Measurements from ENCODE around the gene WIPF2. TPM values are rescaled to one million over a fixed set of nuclear protein-coding genes. Genes with fewer than 3 reads are reported as not detected.
A peak's percentile ranks its signal among the peaks of the same experiment; 100 is the strongest.

The WIPF2 gene
- total RNA-seq, 1 experiment from 2014 or later: 23.0 TPM

GRCh38 chr17:40283662-40284061 is 64.6 kb downstream of the WIPF2 start (continued):
- no peak for TF ChIP-seq ARID4B (CRISPR knock-in tag; IDR thresholded peaks at IDR 0.05; ENCODE audit: borderline replicate concordance)
- TF ChIP-seq RORB (CRISPR knock-in tag; IDR thresholded peaks at IDR 0.05): no peak
- TF ChIP-seq MXD4 (CRISPR knock-in tag; IDR thresholded peaks at IDR 0.05; ENCODE audit: borderline replicate concordance): no peak
- no peak for TF ChIP-seq ATF2 (CRISPR knock-in tag; IDR thresholded peaks at IDR 0.05; ENCODE audit: borderline replicate concordance, low read depth)
- no peak for TF ChIP-seq FOXP4 (CRISPR knock-in tag; IDR thresholded peaks at IDR 0.05)
- TF ChIP-seq, protein P1, sequence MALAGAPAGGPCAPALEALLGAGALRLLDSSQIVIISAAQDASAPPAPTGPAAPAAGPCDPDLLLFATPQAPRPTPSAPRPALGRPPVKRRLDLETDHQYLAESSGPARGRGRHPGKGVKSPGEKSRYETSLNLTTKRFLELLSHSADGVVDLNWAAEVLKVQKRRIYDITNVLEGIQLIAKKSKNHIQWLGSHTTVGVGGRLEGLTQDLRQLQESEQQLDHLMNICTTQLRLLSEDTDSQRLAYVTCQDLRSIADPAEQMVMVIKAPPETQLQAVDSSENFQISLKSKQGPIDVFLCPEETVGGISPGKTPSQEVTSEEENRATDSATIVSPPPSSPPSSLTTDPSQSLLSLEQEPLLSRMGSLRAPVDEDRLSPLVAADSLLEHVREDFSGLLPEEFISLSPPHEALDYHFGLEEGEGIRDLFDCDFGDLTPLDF (CRISPR knock-in tag; IDR thresholded peaks at IDR 0.05): no peak

DNA sequence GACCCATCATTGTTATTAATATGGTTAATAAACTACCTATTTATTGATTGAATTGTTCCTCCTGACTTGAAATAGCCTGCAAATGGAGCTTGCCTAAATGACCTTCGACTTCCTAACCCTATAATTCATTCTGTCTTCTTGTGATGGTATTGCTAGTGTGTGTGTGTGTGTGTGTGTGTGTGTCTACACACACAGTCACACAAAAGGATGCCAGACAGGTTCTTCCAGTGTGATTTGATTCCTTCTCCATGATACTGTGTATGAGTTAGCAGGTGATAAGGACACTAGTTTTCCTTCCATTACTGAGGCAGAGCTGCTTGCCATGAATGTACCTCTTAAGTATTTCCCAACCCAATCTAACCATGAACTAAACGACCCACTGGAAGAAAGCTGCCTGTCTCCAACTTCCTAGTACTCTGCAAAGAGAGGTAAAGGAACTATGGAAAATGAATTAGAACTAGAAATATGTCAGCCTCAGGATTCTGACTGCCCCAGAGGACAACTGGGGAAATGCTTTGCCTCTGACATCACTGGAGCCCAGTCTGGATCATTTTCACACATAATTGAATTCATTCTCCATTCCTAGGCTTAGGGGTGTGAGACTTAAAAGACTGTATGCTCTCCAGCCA is 65.1 kb downstream of the WIPF2 start:
- ChIA-PET CTCF (interaction anchor here (1.0 kb wide), 1 partner anchor 65 kb away, joined by 3 read pairs; the partner anchor contains the start of gene WIPF2), POLR2A (no interaction called here)
- Mint-ChIP-seq H3K9me3 (no peaks in the 10 kb centered on the region), H3K27ac (peak overlapping the region; percentile 80), H3K36me3 (peaks cover 23% of the 10 kb centered on the region), H3K4me1 (peaks cover 25% of the 10 kb centered on the region), H3K27me3 (ENCODE audit: low read depth) (no peaks in the 10 kb centered on the region), H3K4me3 (no peak overlapping the region)
- DNase-seq (ENCODE audit: low spot score) (no peak), ATAC-seq (no peak)
- TF ChIP-seq, protein P2, sequence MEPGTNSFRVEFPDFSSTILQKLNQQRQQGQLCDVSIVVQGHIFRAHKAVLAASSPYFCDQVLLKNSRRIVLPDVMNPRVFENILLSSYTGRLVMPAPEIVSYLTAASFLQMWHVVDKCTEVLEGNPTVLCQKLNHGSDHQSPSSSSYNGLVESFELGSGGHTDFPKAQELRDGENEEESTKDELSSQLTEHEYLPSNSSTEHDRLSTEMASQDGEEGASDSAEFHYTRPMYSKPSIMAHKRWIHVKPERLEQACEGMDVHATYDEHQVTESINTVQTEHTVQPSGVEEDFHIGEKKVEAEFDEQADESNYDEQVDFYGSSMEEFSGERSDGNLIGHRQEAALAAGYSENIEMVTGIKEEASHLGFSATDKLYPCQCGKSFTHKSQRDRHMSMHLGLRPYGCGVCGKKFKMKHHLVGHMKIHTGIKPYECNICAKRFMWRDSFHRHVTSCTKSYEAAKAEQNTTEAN (CRISPR knock-in tag; IDR thresholded peaks at IDR 0.05): no peak
- TF ChIP-seq CREB1 (CRISPR knock-in tag; IDR thresholded peaks at IDR 0.05) (no peak), HMGA2 (CRISPR knock-in tag; IDR thresholded peaks at IDR 0.05) (no peak), PRRX2 (CRISPR knock-in tag; IDR thresholded peaks at IDR 0.05) (no peak), ZNF396 (CRISPR knock-in tag; IDR thresholded peaks at IDR 0.05; ENCODE audit: borderline replicate concordance) (no peak), ATF2 (CRISPR knock-in tag; IDR thresholded peaks at IDR 0.05; ENCODE audit: borderline replicate concordance, low read depth) (no peak), FOXK1 (CRISPR knock-in tag; IDR thresholded peaks at IDR 0.05) (no peak), ZNF219 (CRISPR knock-in tag; IDR thresholded peaks at IDR 0.05; ENCODE audit: borderline replicate concordance) (no peak), RORB (CRISPR knock-in tag; IDR thresholded peaks at IDR 0.05) (no peak), ATF3 (CRISPR knock-in tag; conservative IDR thresholded peaks at IDR 0.05) (no peak), JUN (CRISPR knock-in tag; IDR thresholded peaks at IDR 0.05) (no peak), GRHL2 (CRISPR knock-in tag; IDR thresholded peaks at IDR 0.05; ENCODE audit: insufficient replicate concordance, severe bottlenecking) (no peak), JAZF1 (CRISPR knock-in tag; IDR thresholded peaks at IDR 0.05) (no peak), ZNF317 (CRISPR knock-in tag; IDR thresholded peaks at IDR 0.05; ENCODE audit: borderline replicate concordance, low read depth) (no peak)
- TF ChIP-seq, protein P1 (CRISPR knock-in tag; IDR thresholded peaks at IDR 0.05): no peak

All from WTC11 (cell line).